H1 (cell line): ENCODE results near the gene SSC5D. TPM values are rescaled to one million over a fixed set of nuclear protein-coding genes. Genes with fewer than 3 reads are reported as not detected.
A peak's percentile ranks its signal among the peaks of the same experiment; 100 is the strongest.

ENCODE experiments used
- CTCF ChIA-PET: fragments of 300-600 bp; sonication (Branson Sonifier 250); formaldehyde crosslinking; loops from one replicate; lab custom pipeline; 2021; ENCODE audit not compliant: partially characterized antibody; lab: Charles Lee
- POLR2A ChIA-PET: fragments of 300-600 bp; sonication (Branson Sonifier 250); formaldehyde crosslinking; loops from one replicate; lab custom pipeline; 2021; ENCODE audit warnings: inconsistent platforms; ENCODE audit not compliant: partially characterized antibody; lab: Charles Lee
- DNase-seq, 2 experiments: peaks; one replicate each; pipeline versions ENCODE4 v3.0.0 to v3.0.0-alpha.2; 2010 to 2022; ENCODE audit warnings: low spot score in 2 of 2, low read depth in 1 of 2, mixed read lengths in 1 of 2
- FAIRE-seq: peaks from 2 replicates; lab custom pipeline; 2011; peaks lifted over from hg19 to GRCh38; lab: Jason Lieb, UNC
- H2AFZ ChIP-seq: 2 replicates; pipeline ENCODE4 v1.8.1; 2012; ENCODE audit warnings: low read length, inconsistent platforms
- H2AK5ac ChIP-seq: 2 replicates; pipeline ENCODE4 v1.6.1; 2013; ENCODE audit warnings: low read depth, low read length
- H2BK120ac ChIP-seq: replicated peaks from 2 replicates; pipeline ENCODE3; 2013; ENCODE audit warnings: low read depth, low read length, inconsistent platforms
- H2BK12ac ChIP-seq: 2 replicates; pipeline ENCODE4 v1.6.1; 2013; ENCODE audit warnings: low read depth, low read length
- H2BK15ac ChIP-seq: 2 replicates; pipeline ENCODE4 v1.6.1; 2013; ENCODE audit warnings: low read length
- H2BK20ac ChIP-seq: 2 replicates; pipeline ENCODE4 v1.6.1; 2013; ENCODE audit warnings: low read length
- H2BK5ac ChIP-seq: 2 replicates; pipeline ENCODE4 v1.6.1; 2013; ENCODE audit warnings: low read depth, low read length
- H3K14ac ChIP-seq: 2 replicates; pipeline ENCODE4 v1.6.1; 2013; ENCODE audit warnings: inconsistent platforms; ENCODE audit not compliant: insufficient read length
- H3K18ac ChIP-seq: 2 replicates; pipeline ENCODE4 v1.6.1; 2013; ENCODE audit warnings: low read length; ENCODE audit errors: extremely low read depth
- H3K23ac ChIP-seq: 2 replicates; pipeline ENCODE4 v1.6.1; 2013; ENCODE audit warnings: inconsistent platforms; ENCODE audit not compliant: insufficient read length
- H3K23me2 ChIP-seq: 2 replicates; pipeline ENCODE4 v1.6.1; 2013; ENCODE audit warnings: low read depth, low read length
- H3K27ac ChIP-seq: 2 replicates; pipeline ENCODE4 v1.6.1; 2011; ENCODE audit warnings: low read depth, low read length, inconsistent platforms
- H3K27me3 ChIP-seq, 4 experiments: replicated peaks in 1 of 4; 1 replicate in 1 of 4; 2 replicates in 3 of 4; pipeline versions ENCODE4 v1.6.1 to v1.8.1; 2011 to 2013; ENCODE audit warnings: low read length in 3 of 4, mild to moderate bottlenecking in 3 of 4, inconsistent platforms in 2 of 4, mixed read lengths in 2 of 4, moderate library complexity in 1 of 4; ENCODE audit not compliant: control insufficient read depth in 3 of 4, insufficient read depth in 3 of 4; ENCODE audit errors: extremely low read depth in 1 of 4
- H3K36me3 ChIP-seq, 4 experiments: 2 replicates each; pipeline versions ENCODE4 v1.6.1 to v1.8.1; 2011 to 2013; ENCODE audit warnings: mild to moderate bottlenecking in 4 of 4, low read length in 3 of 4, moderate library complexity in 2 of 4, control low read depth in 1 of 4, inconsistent platforms in 1 of 4; ENCODE audit not compliant: insufficient read depth in 4 of 4, control insufficient read depth in 2 of 4
- H3K4ac ChIP-seq: replicated peaks from 2 replicates; pipeline ENCODE3; 2013; ENCODE audit warnings: low read length, low read depth, mixed read lengths, inconsistent platforms; ENCODE audit not compliant: insufficient read length
- H3K4me1 ChIP-seq, 4 experiments: replicated peaks in 1 of 4; 1 replicate in 1 of 4; 2 replicates in 3 of 4; pipeline versions ENCODE4 v1.6.1 to v1.8.1; 2011 to 2013; ENCODE audit warnings: low read length in 3 of 4, inconsistent platforms in 2 of 4, mixed read lengths in 1 of 4; ENCODE audit not compliant: insufficient read depth in 4 of 4, control insufficient read depth in 3 of 4
- H3K4me2 ChIP-seq, 2 experiments: 2 replicates each; pipeline versions ENCODE4 v1.6.1 to v1.8.1; 2011 to 2013; ENCODE audit warnings: low read depth in 2 of 2, low read length in 2 of 2, control low read depth in 1 of 2, inconsistent platforms in 1 of 2, mild to moderate bottlenecking in 1 of 2; ENCODE audit not compliant: insufficient read depth in 1 of 2
- H3K4me3 ChIP-seq, 4 experiments: fragments of 200-600, 300-600 bp in 1 of 4; sonication (generic), shearing (Covaris generic), sonication (Bioruptor Twin) in 1 of 4; 2 replicates each; pipeline versions ENCODE4 v1.5.1 to v1.8.1; 2011 to 2016; ENCODE audit warnings: low read length in 4 of 4, low read depth in 3 of 4, control low read depth in 2 of 4, inconsistent platforms in 2 of 4, mild to moderate bottlenecking in 2 of 4, mixed read lengths in 1 of 4, moderate library complexity in 1 of 4; ENCODE audit not compliant: insufficient read depth in 2 of 4; ENCODE audit errors: extremely low read depth in 1 of 4
- H3K56ac ChIP-seq: replicated peaks from 2 replicates; pipeline ENCODE3; 2013; ENCODE audit warnings: low read depth, mild to moderate bottlenecking, mixed read lengths, low read length, inconsistent platforms; ENCODE audit not compliant: insufficient read length
- H3K79me1 ChIP-seq: 2 replicates; pipeline ENCODE4 v1.6.1; 2013; ENCODE audit warnings: low read depth, low read length, control low read depth
- H3K79me2 ChIP-seq, 2 experiments: 2 replicates each; pipeline versions ENCODE4 v1.6.1 to v1.8.1; 2012 to 2013; ENCODE audit warnings: low read length in 2 of 2, mild to moderate bottlenecking in 2 of 2, inconsistent platforms in 1 of 2; ENCODE audit not compliant: insufficient read depth in 2 of 2, control insufficient read depth in 1 of 2
- H3K9ac ChIP-seq, 4 experiments: replicated peaks in 1 of 4; 1 replicate in 1 of 4; 2 replicates in 3 of 4; pipeline versions ENCODE4 v1.6.1 to v1.8.1; 2011 to 2013; ENCODE audit warnings: low read depth in 3 of 4, low read length in 3 of 4, control low read depth in 2 of 4, mild to moderate bottlenecking in 2 of 4, moderate library complexity in 2 of 4, inconsistent platforms in 1 of 4; ENCODE audit errors: extremely low read depth in 1 of 4
- H3K9me3 ChIP-seq, 2 experiments: 2 replicates each; pipeline versions ENCODE4 v1.6.1 to v1.8.1; 2012 to 2013; ENCODE audit warnings: mild to moderate bottlenecking in 2 of 2, moderate library complexity in 2 of 2, control low read depth in 1 of 2, inconsistent platforms in 1 of 2, low read depth in 1 of 2, low read length in 1 of 2, mixed read lengths in 1 of 2; ENCODE audit not compliant: insufficient read depth in 2 of 2
- H4K20me1 ChIP-seq, 2 experiments: replicated peaks in 1 of 2; 2 replicates each; pipeline versions ENCODE3 to v1.8.1; 2011 to 2013; ENCODE audit warnings: inconsistent platforms in 2 of 2, low read length in 2 of 2, mild to moderate bottlenecking in 1 of 2; ENCODE audit not compliant: insufficient read depth in 2 of 2, control insufficient read depth in 1 of 2
- H4K5ac ChIP-seq: 2 replicates; pipeline ENCODE4 v1.6.1; 2013; ENCODE audit warnings: low read length, low read depth, mixed read lengths, inconsistent platforms; ENCODE audit not compliant: insufficient read length
- H4K8ac ChIP-seq: 2 replicates; pipeline ENCODE4 v1.8.0; 2013; ENCODE audit warnings: mild to moderate bottlenecking, moderate library complexity, low read length, inconsistent platforms; ENCODE audit not compliant: insufficient read depth; ENCODE audit errors: extremely low read depth
- H4K91ac ChIP-seq: replicated peaks from 2 replicates; pipeline ENCODE3; 2013; ENCODE audit warnings: low read length, mixed read lengths, inconsistent platforms; ENCODE audit not compliant: insufficient read length
- ATF2 ChIP-seq: IDR thresholded peaks from 2 replicates; pipeline ENCODE4 v1.6.1; 2012; ENCODE audit warnings: low read length, inconsistent platforms
- CHD2 ChIP-seq: IDR thresholded peaks from 2 replicates; pipeline ENCODE4 v1.6.1; 2012; ENCODE audit warnings: low read length, improper control_type of control experiment
- EGR1 ChIP-seq: IDR thresholded peaks from 2 replicates; pipeline ENCODE4 v1.6.1; 2011; ENCODE audit warnings: low read depth, low read length, borderline replicate concordance
- EP300 ChIP-seq, 2 experiments: IDR thresholded peaks; 1 replicate in 1 of 2; 2 replicates in 1 of 2; pipeline ENCODE4 v1.6.1; 2011 to 2012; ENCODE audit warnings: low read depth in 2 of 2, low read length in 2 of 2, mild to moderate bottlenecking in 2 of 2, borderline replicate concordance in 1 of 2, inconsistent platforms in 1 of 2, moderate library complexity in 1 of 2
- EZH2 ChIP-seq: fragments of 200-600 bp; sonication (generic); IDR thresholded peaks from 2 replicates; pipeline ENCODE4 v1.7.1; 2012; ENCODE audit warnings: low read depth, mild to moderate bottlenecking, moderate library complexity, low read length, inconsistent platforms; ENCODE audit not compliant: severe bottlenecking
- MAFK ChIP-seq: IDR thresholded peaks from 2 replicates; pipeline ENCODE4 v1.6.1; 2012; ENCODE audit warnings: low read depth, mild to moderate bottlenecking, improper control_type of control experiment, low read length
- POLR2A ChIP-seq, 2 experiments: IDR thresholded peaks; 1 replicate in 1 of 2; 2 replicates in 1 of 2; pipeline ENCODE4 v1.6.1; 2011; ENCODE audit warnings: low read depth in 2 of 2, low read length in 2 of 2, mild to moderate bottlenecking in 2 of 2; ENCODE audit errors: control extremely low read depth in 1 of 2
- POLR2AphosphoS5 ChIP-seq: IDR thresholded peaks from 2 replicates; pipeline ENCODE4 v1.6.1; 2011; ENCODE audit warnings: low read depth, low read length
- RBBP5 ChIP-seq: IDR thresholded peaks from 2 replicates; pipeline ENCODE4 v1.7.1; 2012; ENCODE audit warnings: low read depth, mild to moderate bottlenecking, inconsistent platforms, low read length, moderate library complexity, borderline replicate concordance
- SIN3A ChIP-seq, 2 experiments: IDR thresholded peaks in 1 of 2; conservative IDR thresholded peaks in 1 of 2; 2 replicates each; pipeline ENCODE4 v1.6.1; 2011 to 2012; ENCODE audit warnings: low read length in 2 of 2, improper control_type of control experiment in 1 of 2, low read depth in 1 of 2, mild to moderate bottlenecking in 1 of 2
- SP2 ChIP-seq: IDR thresholded peaks from 2 replicates; pipeline ENCODE4 v1.6.1; 2012; ENCODE audit warnings: mild to moderate bottlenecking, low read length, inconsistent platforms
- SUZ12 ChIP-seq: fragments of 200-600 bp; sonication (generic); IDR thresholded peaks from 2 replicates; pipeline ENCODE4 v1.6.1; 2012; ENCODE audit warnings: mild to moderate bottlenecking, inconsistent platforms, low read length, moderate library complexity, mixed read lengths
- TBP ChIP-seq: IDR thresholded peaks from 2 replicates; pipeline ENCODE4 v1.6.1; 2011; ENCODE audit warnings: low read depth, low read length, improper control_type of control experiment
- WGBS, 2 experiments: shearing (Covaris generic) in 1 of 2; methylation state at CpG; one replicate each; pipeline versions ENCODE4 v1.1.6 to v1.1.7; 2013 to 2015; ENCODE audit warnings: low lambda C conversion rate in 2 of 2, mixed read lengths in 2 of 2, inconsistent platforms in 1 of 2, low coverage in 1 of 2, missing lambda C conversion rate in 1 of 2; ENCODE audit not compliant: insufficient replicate concordance in 2 of 2, insufficient coverage in 1 of 2, insufficient read length in 1 of 2; ENCODE audit errors: extremely low coverage in 1 of 2, missing lambda C conversion rate in 1 of 2; 5-methylcytosine and 5-hydroxymethylcytosine counted together
- polyA plus RNA-seq, 7 experiments: library from polyadenylated mRNA; depleted of rRNA in 3 of 7; stranded (reverse) in 5 of 7; unstranded in 2 of 7; fragments of >200 nt in 5 of 7; fragments of 200-250 nt in 2 of 7; gene quantifications; 1 replicate in 5 of 7; 2 replicates in 1 of 7; 4 replicates in 1 of 7; pipeline versions ENCODE4 v1.2.1 to v1.2.3, GENCODE V29; 2011 to 2013; ENCODE audit warnings: missing spikeins in 2 of 7, mixed read lengths in 2 of 7
- total RNA-seq: library from RNA; stranded (reverse); fragmentation: NEBNext Ultra II Directional; extraction: Animal tissue kit (Norgen Biotek cat#: 25700); gene quantifications from 2 replicates; pipeline ENCODE4 v1.2.1, GENCODE V29; 2021

The SSC5D gene
- total and polyA plus RNA-seq, 2 of the 8 experiments (the other 6 are each of a cell fraction or from before 2014, with no cell fraction given): 0.39 to 1.7 TPM

- no peaks in the 10 kb centered on the region for H3K79me1 ChIP-seq
- H3K36me3 ChIP-seq: no peaks in the 10 kb centered on the region
- 77% methylated on average over 9 of the region's 9 CpGs; no CpG with 5 or more reads in 1 of the 2 experiments for WGBS, 2 experiments
- H2AFZ ChIP-seq: 0 out of 2 replicates have a peak overlapping the region, but pooled peaks have one; percentile 89
- H4K5ac ChIP-seq: no peak overlapping the region
- H3K23ac ChIP-seq: no peak overlapping the region
- no peak overlapping the region for H3K4ac ChIP-seq
- H2BK20ac ChIP-seq: no peak overlapping the region
- no peak overlapping the region for H2BK15ac ChIP-seq
- no peaks in the 10 kb centered on the region for H3K9me3 ChIP-seq
- FAIRE-seq (no peak), DNase-seq (no peak)
- no peak overlapping the region for H3K14ac ChIP-seq
- H3K4me1 ChIP-seq: no peaks in the 10 kb centered on the region
- no peak overlapping the region for H2BK120ac ChIP-seq
- CTCF ChIA-PET: interaction anchor here (1.4 kb wide), 1 partner anchor 66 kb away, joined by 3 read pairs; no protein-coding TSS in a partner anchor
- no peaks in the 10 kb centered on the region for H3K27me3 ChIP-seq
- H2AK5ac ChIP-seq: no peak overlapping the region
- no peak overlapping the region for H3K4me2 ChIP-seq
- H4K20me1 ChIP-seq: peaks cover 0 to 4% of the 10 kb centered on the region in 2 experiments
- no peak overlapping the region for H4K8ac ChIP-seq
- no peak overlapping the region for H3K27ac ChIP-seq
- no peak overlapping the region for H4K91ac ChIP-seq
- no peak overlapping the region for H3K18ac ChIP-seq
- H3K56ac ChIP-seq: no peak overlapping the region
- no peaks in the 10 kb centered on the region for H3K79me2 ChIP-seq
- peaks cover 8% of the 10 kb centered on the region; the same call in 1 of the 2 replicates for H3K23me2 ChIP-seq
- POLR2A ChIA-PET: no interaction called here
- H3K9ac ChIP-seq: no peak overlapping the region
- H2BK5ac ChIP-seq: no peak overlapping the region
- H3K4me3 ChIP-seq: no peak overlapping the region
- no peak overlapping the region for H2BK12ac ChIP-seq
- TF ChIP-seq CHD2: no peak
- TF ChIP-seq EP300 (IDR thresholded peaks at IDR 0.05; ENCODE audit: borderline replicate concordance in 1 of 2, low read depth in 2 of 2, low read length in 2 of 2): no peak
- TF ChIP-seq MAFK: no peak
- TF ChIP-seq ATF2: no peak
- TF ChIP-seq SIN3A (conservative IDR thresholded peaks at IDR 0.05 in 1 of 2, IDR thresholded peaks at IDR 0.05 in 1 of 2; ENCODE audit: low read depth in 1 of 2, low read length in 2 of 2): no peak
- no peak for TF ChIP-seq TBP
- TF ChIP-seq SUZ12: no peak
- no peak for TF ChIP-seq RBBP5
- no peak for TF ChIP-seq EZH2
- TF ChIP-seq SP2: no peak
- TF ChIP-seq EGR1: no peak
- no peak for TF ChIP-seq POLR2AphosphoS5
- TF ChIP-seq POLR2A (IDR thresholded peaks at IDR 0.05; ENCODE audit: control extremely low read depth in 1 of 2, low read depth in 2 of 2, low read length in 2 of 2): no peak
Measured at GRCh38 chr19:55566823-55567222, 78.6 kb downstream of the SSC5D start.
